Hypothalamus (tissue), 51 donors: Measurements from ENCODE around the gene NOL7.

Source experiments
- DNase-seq, 51 donors: peaks; one replicate each; lab custom pipeline; 2025; lab: John Stamatoyannopoulos, UW

Gene NOL7

GRCh38 chr6:13593103-13593502 is 22.0 kb upstream of the NOL7 start:
- no peak for DNase-seq

GRCh38 chr6:13593720-13594119 is 21.4 kb upstream of the NOL7 start:
- DNase-seq = no peak

- no peak for DNase-seq
Measured at GRCh38 chr6:13597073-13597472, 18.1 kb upstream of the NOL7 start.

DNA sequence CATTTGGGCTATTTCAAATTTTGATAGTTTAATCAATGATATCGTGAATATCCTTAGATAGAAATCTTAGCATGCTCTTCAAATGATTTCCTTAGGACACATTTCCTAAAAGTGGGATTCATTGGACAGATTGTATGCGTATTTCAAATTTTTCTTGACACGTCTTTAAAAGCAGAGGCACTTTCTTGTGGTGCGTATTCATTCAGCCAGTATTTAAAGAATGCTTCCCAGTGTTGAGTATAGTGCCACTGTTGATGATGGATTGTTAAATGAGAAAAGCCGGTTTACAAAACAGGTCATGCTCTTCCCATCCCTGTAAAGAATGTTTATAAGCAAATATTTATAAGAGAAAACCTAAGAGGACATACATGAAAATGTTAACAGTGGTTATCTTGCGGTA is 15.1 kb upstream of the NOL7 start:
- no peak for DNase-seq

- no peak for DNase-seq
Measured at GRCh38 chr6:13604135-13604534, 11.0 kb upstream of the NOL7 start.

GRCh38 chr6:13604546-13605416 is 10.4 kb upstream of the NOL7 start:
- DNase-seq = no peak

DNA sequence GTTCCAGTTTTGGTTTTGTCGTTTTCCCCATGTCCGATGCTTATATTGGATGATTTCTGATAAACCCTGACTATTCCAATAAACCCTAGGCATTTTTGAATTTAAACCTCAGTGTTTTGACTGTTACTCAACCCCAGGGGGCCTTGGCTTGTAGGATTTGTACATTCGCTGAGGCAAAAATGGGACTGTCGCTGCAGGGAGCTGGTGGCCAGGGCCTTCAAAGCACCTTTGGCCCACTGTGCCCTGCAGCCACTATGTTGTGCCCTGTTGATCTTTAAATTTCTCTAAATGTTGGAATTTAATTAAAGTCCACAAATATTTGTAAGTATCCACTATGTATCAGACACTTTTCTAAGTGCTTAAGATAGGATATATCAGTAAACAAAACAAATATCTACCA is 9.5 kb upstream of the NOL7 start:
- DNase-seq = no peak

DNA sequence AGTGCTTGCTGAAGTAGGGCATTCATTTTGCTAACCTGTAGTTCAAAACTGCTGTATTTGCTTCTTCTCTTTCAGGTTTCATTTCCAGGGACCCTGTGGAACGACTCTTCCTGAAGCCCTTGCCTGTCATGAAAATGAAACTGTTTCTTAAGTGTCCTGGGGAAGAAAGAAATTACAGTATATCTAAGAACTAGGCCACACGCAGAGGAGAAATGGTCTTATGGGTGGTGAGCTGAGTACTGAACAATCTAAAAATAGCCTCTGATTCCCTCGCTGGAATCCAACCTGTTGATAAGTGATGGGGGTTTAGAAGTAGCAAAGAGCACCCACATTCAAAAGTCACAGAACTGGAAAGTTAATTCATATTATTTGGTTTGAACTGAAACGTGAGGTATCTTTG is 3.4 kb upstream of the NOL7 start:
- no peak for DNase-seq

- DNase-seq = no peak
Measured at GRCh38 chr6:13613029-13613594, 2.0 kb upstream of the NOL7 start.

DNA sequence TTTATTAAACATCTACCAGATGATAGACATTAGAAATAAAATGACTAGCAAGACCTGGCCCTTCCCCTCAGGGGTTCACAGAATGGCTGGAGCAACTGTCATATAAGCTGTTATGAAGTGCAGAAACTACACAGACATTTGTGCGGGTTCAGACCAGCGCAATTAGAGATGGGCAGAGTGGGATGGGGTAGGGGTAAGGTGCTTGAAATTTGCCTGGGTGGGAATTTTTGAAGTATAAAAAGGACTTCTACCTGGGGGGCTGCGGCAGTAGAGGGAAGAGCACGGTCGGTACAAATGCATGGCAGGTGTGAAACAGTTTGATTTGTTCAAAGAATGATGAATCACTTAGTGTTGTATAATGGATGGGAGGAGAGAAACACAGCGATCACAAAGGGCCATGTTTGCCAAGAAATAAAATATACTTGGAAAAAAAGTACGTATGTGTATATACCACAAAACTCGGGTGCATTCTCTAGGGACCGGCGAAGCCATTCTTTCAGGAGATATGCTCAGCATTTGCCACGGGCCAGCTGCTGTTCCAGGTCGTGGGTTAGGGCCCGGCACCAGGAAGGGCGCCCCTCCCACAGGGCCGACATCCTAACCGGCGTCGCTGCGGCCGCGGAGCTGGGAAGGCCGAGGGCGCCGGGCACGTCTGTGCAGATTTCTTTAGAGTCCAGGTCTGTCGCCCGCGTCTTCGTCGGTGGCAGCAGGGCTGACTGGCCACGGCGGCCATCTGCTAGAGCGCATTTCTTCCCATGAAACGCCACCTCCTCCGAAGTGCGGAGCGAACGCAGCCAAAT is 809 bp upstream of the NOL7 start:
- peak in 21 of 51 donors; percentile 39 to 71 (median 55) for DNase-seq

DNA sequence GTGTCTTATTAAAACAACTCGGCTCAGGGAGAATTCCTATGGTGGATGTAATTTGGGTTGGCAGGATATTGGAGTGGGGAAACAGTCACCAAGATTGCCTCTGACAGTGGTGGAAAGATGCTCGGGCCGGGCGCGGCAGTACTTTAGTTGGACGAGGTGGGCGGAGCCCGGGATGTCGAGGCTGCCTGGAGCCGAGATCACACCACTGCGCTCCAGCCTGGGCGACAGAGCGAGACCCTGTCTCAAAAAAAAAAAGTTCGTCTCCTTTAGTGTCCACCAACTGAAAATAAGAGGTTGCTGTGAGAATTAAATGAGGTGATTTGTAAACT is 621 bp downstream of the NOL7 start:
- DNase-seq = peak in 27 of 51 donors; percentile 7 to 64 (median 22)

- DNase-seq = no peak
Measured at GRCh38 chr6:13617066-13617465, 1.9 kb downstream of the NOL7 start.

DNA sequence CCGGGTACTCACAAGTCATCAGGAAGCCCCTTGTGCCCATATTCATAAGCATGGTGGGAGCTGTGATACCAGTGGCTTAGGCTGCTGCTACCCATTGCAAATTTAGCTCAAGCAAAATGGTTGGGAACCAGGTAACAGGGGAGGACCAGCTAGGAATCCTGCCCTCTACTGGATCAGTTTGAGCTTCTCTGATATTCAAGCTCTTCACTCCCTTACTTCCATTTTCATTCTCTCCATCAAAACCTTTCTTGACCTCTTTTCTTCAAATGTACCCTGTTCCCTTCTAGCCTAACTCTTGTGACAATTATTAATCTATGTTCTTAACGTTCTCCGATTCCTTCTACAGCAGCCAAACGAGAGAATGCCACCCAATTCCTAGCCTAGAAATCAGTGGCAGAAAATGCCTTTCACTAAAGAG is 9.7 kb downstream of the NOL7 start:
- DNase-seq = no peak

- DNase-seq = no peak
Measured at GRCh38 chr6:13629459-13630116, 14.5 kb downstream of the NOL7 start.

DNA sequence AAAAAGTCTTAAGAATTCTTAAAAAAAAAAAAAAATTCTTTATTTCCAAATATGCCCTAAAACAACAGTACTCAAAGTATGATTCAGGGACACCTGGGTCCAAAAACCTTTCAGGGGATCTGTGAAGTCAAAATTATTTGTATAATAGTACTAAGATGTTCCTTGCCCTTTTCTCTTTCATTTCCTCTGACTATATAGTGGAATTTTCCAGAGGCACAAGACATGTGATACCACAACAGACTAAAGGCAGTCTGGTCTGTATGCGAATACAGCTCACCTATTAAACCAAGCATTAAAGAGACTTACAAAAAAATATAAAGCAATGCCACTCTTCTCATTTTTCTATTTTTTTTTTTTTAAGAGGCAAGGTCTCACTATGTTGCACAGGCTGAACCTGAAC is 15.4 kb downstream of the NOL7 start:
- DNase-seq = no peak

DNA sequence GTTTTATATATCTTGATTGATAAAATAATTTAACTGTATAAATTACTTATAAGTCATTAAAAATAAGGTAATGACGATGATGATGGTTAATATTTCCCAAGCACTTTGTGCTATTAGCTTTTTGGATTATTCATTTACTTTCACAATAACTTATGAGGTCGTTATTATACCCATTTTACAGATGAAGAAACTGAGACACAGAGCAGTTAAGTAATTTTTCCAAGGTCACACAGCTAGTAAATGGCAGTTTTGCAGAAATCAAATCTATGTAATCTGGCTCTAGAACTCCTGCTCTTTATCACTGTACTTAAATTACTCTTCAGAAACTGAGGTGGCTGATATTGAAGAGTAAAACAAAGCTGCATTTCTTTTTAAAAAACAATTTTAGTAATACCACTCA is 18.2 kb downstream of the NOL7 start:
- DNase-seq = no peak

- no peak for DNase-seq
Measured at GRCh38 chr6:13635948-13636658, 21.0 kb downstream of the NOL7 start.

- DNase-seq = no peak
Measured at GRCh38 chr6:13638014-13638413, 22.9 kb downstream of the NOL7 start.

- no peak for DNase-seq
Measured at GRCh38 chr6:13638626-13639025, 23.5 kb downstream of the NOL7 start.

GRCh38 chr6:13641315-13641714 is 26.2 kb downstream of the NOL7 start:
- DNase-seq = no peak

DNA sequence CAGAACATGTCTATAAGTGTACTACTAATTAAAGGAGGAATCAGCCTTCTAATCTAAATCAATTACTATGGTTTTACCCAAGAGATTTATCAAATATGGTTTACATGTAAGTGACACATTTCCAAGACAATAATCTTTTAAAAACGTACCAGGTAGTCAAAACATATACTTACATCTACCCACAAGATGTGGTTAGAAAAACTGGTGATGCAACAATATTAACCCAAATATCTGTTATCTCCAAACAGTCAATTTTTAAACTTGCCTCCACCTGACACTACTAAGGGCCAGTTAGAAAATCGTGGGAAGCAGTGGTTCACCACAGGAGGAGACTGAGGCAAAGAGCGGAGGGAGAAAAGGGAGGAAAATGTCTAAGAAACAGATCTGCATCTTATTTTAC is 28.0 kb downstream of the NOL7 start:
- no peak for DNase-seq
